HCT116 (cell line): Measurements from ENCODE around the gene PKNOX2. TPM values are rescaled to one million over a fixed set of nuclear protein-coding genes. Genes with fewer than 3 reads are reported as not detected.

Experiments used
- ATAC-seq: fragments of 200-7000 bp; cut with Tn5 transposase; 2 replicates; pipeline ENCODE4 v1.9.1; 2020; ENCODE audit warnings: mild to moderate bottlenecking, moderate library complexity
- BruUV-seq: library from RNA; stranded (reverse); fragments of 400-500 nt; replicated peaks from 2 replicates; lab custom pipeline; 2021; lab: Mats Ljungman, UMichigan
- CTCF ChIA-PET: fragments of 300-600 bp; sonication (Branson Sonifier 250); formaldehyde crosslinking; loops from one replicate; lab custom pipeline; 2021; ENCODE audit warnings: antibody characterized with exemption; lab: Charles Lee
- POLR2A ChIA-PET: fragments of 300-600, 350-600 bp; sonication (Branson Sonifier 250); formaldehyde crosslinking; loops from one replicate; lab custom pipeline; 2021; ENCODE audit warnings: antibody characterized with exemption; lab: Charles Lee
- RAD21 ChIA-PET, 2 experiments: fragments of 300-600 bp; sonication (Branson Sonifier 250); formaldehyde crosslinking; loops; one replicate each; lab custom pipeline; 2023; ENCODE audit warnings: low total read pairs in 2 of 2; ENCODE audit not compliant: uncharacterized antibody in 2 of 2, unreplicated experiment in 2 of 2, low non-redundant PET in 1 of 2; lab: Charles Lee
- DNase-seq: peaks from one replicate; pipeline ENCODE4 v3.0.0-alpha.2; 2010; ENCODE audit warnings: low read depth, low spot score
- H2AFZ ChIP-seq: fragments of 200-600 bp; shearing (Covaris generic), sonication (generic); 2 replicates; pipeline ENCODE4 v1.6.1; 2017; ENCODE audit warnings: low read depth, mixed run types, mixed read lengths, antibody characterized with exemption, low read length; ENCODE audit not compliant: poor library complexity, severe bottlenecking
- H3K27ac ChIP-seq: 2 replicates; pipeline ENCODE4 v1.5.1; 2012; ENCODE audit warnings: low read depth, low read length
- H3K27me3 ChIP-seq: fragments of 200-600 bp; sonication (generic); 2 replicates; pipeline ENCODE4 v1.6.1; 2016; ENCODE audit warnings: mixed run types, low read length, mixed read lengths; ENCODE audit not compliant: insufficient read depth
- H3K36me3 ChIP-seq, 2 experiments: fragments of 200-500 bp in 1 of 2; fragments of 200-600 bp in 1 of 2; sonication (Bioruptor generic) in 1 of 2; sonication (generic) in 1 of 2; 2 replicates each; pipeline versions ENCODE4 v1.5.1 to v1.6.1; 2014 to 2016; ENCODE audit warnings: low read length in 2 of 2, inconsistent platforms in 1 of 2, mixed read lengths in 1 of 2, mixed run types in 1 of 2; ENCODE audit not compliant: insufficient read depth in 2 of 2, control insufficient read depth in 1 of 2
- H3K4me1 ChIP-seq, 2 experiments: fragments of 200-600 bp in 1 of 2; sonication (generic) in 1 of 2; 2 replicates each; pipeline versions ENCODE4 v1.5.1 to v1.6.1; 2012 to 2017; ENCODE audit warnings: low read length in 2 of 2, inconsistent platforms in 1 of 2, mild to moderate bottlenecking in 1 of 2, mixed read lengths in 1 of 2, mixed run types in 1 of 2, moderate library complexity in 1 of 2; ENCODE audit not compliant: insufficient read depth in 2 of 2, control insufficient read depth in 1 of 2
- H3K4me2 ChIP-seq: fragments of 200-600 bp; sonication (generic); 2 replicates; pipeline ENCODE4 v1.6.1; 2017; ENCODE audit warnings: mixed run types, low read length, mixed read lengths
- H3K4me3 ChIP-seq, 2 experiments: fragments of 200-600 bp in 1 of 2; sonication (generic) in 1 of 2; replicated peaks in 1 of 2; 2 replicates each; pipeline ENCODE4 v1.5.1; 2011 to 2016; ENCODE audit warnings: low read length in 2 of 2, control low read depth in 1 of 2, low read depth in 1 of 2, mild to moderate bottlenecking in 1 of 2, mixed read lengths in 1 of 2, mixed run types in 1 of 2
- H3K79me2 ChIP-seq: fragments of 200-600 bp; sonication (generic); 2 replicates; pipeline ENCODE4 v1.6.1; 2017; ENCODE audit warnings: mild to moderate bottlenecking, mixed run types, low read length, moderate library complexity, mixed read lengths; ENCODE audit not compliant: insufficient read depth
- H3K9ac ChIP-seq: fragments of 200-600 bp; sonication (generic); 2 replicates; pipeline ENCODE4 v1.6.1; 2016; ENCODE audit warnings: low read length, mixed read lengths
- H3K9me2 ChIP-seq: fragments of 200-600 bp; sonication (generic), shearing (Covaris generic); 2 replicates; pipeline ENCODE4 v1.6.1; 2017; ENCODE audit warnings: mixed run types, mild to moderate bottlenecking, moderate library complexity; ENCODE audit not compliant: insufficient read depth
- H3K9me3 ChIP-seq, 2 experiments: fragments of 200-500 bp in 1 of 2; fragments of 200-600 bp in 1 of 2; sonication (Bioruptor generic) in 1 of 2; sonication (generic) in 1 of 2; 2 replicates each; pipeline ENCODE4 v1.6.1; 2014 to 2017; ENCODE audit warnings: low read length in 2 of 2, mixed read lengths in 2 of 2, inconsistent platforms in 1 of 2, low read depth in 1 of 2, mild to moderate bottlenecking in 1 of 2, mixed run types in 1 of 2, moderate library complexity in 1 of 2; ENCODE audit not compliant: control insufficient read depth in 1 of 2, insufficient read depth in 1 of 2
- H4K20me1 ChIP-seq: fragments of 200-600 bp; sonication (generic), shearing (Covaris generic); 2 replicates; pipeline ENCODE4 v1.6.1; 2017; ENCODE audit warnings: mixed run types, mild to moderate bottlenecking, moderate library complexity; ENCODE audit not compliant: insufficient read depth
- CTCF ChIP-seq, 3 experiments: fragments of 200-600 bp in 1 of 3; sonication (generic) in 1 of 3; IDR thresholded peaks in 2 of 3; conservative IDR thresholded peaks in 1 of 3; 2 replicates each; pipeline ENCODE4 v1.5.1; 2012 to 2017; ENCODE audit warnings: low read depth in 2 of 3, low read length in 2 of 3, antibody characterized with exemption in 1 of 3, borderline replicate concordance in 1 of 3, control low read depth in 1 of 3, mild to moderate bottlenecking in 1 of 3, mixed read lengths in 1 of 3, mixed run types in 1 of 3, moderate library complexity in 1 of 3; ENCODE audit not compliant: insufficient read depth in 1 of 3
- FOSL1 ChIP-seq: IDR thresholded peaks from 2 replicates; pipeline ENCODE4 v1.6.1; 2012; ENCODE audit warnings: low read depth
- ZBTB33 ChIP-seq: IDR thresholded peaks from 2 replicates; pipeline ENCODE4 v1.6.1; 2011; ENCODE audit warnings: mild to moderate bottlenecking, low read length, moderate library complexity; ENCODE audit not compliant: insufficient replicate concordance; ENCODE audit errors: extremely low read depth
- intact Hi-C: fragments of 100-400 bp; cut with micrococcal nuclease; formaldehyde crosslinking; loops from 2 replicates; pipeline ENCODE4 v1.10.0; 2022
- total RNA-seq: library from RNA; stranded (reverse); gene quantifications from one replicate; pipeline ENCODE4 v1.2.1, GENCODE V29; 2021; ENCODE audit not compliant: unreplicated experiment

Gene PKNOX2
- total RNA-seq, 1 experiment from 2014 or later, result 0.20 TPM

- ATAC-seq, result no peak
- no peak overlapping the region for H3K9ac ChIP-seq
- DNase-seq, result no peak
- H3K27me3 ChIP-seq, result no peaks in the 10 kb centered on the region
- no peaks in the 10 kb centered on the region for H3K79me2 ChIP-seq
- CTCF ChIA-PET, result no interaction called here
- H3K4me1 ChIP-seq, result no peaks in the 10 kb centered on the region
- BruUV-seq, result no TSS peak
- intact Hi-C loops, result no loop called here
- no peaks in the 10 kb centered on the region for H3K36me3 ChIP-seq
- no peaks in the 10 kb centered on the region for H3K9me3 ChIP-seq
- H3K4me2 ChIP-seq, result no peak overlapping the region
- no peak overlapping the region for H3K27ac ChIP-seq
- no peak overlapping the region for H3K4me3 ChIP-seq
- RAD21 ChIA-PET, result no interaction called here
- no peak for TF ChIP-seq FOSL1
- no peak for TF ChIP-seq CTCF (IDR thresholded peaks at IDR 0.05 in 2 of 3, conservative IDR thresholded peaks at IDR 0.05 in 1 of 3; ENCODE audit: borderline replicate concordance in 1 of 3, insufficient read depth in 1 of 3, low read depth in 2 of 3, low read length in 2 of 3)
- TF ChIP-seq ZBTB33, result no peak
- POLR2A ChIA-PET, result no interaction called here
- H3K9me2 ChIP-seq, result no peaks in the 10 kb centered on the region
- H2AFZ ChIP-seq, result no peak overlapping the region
- no peaks in the 10 kb centered on the region for H4K20me1 ChIP-seq
These were observed 317.0 kb downstream of the PKNOX2 start for GRCh38 chr11:125481531-125481930.

Other genes starting within 250 kb of the PKNOX2 start
- not detected for gene HEPN1, start 245.5 kb upstream of the PKNOX2 start, total RNA-seq
- gene HEPACAM, start 228.7 kb upstream of the PKNOX2 start, total RNA-seq, result not detected
- gene CCDC15, start 210.5 kb upstream of the PKNOX2 start, total RNA-seq, result 2.4 TPM
- 5.1 TPM for gene SLC37A2, start 101.4 kb upstream of the PKNOX2 start, total RNA-seq
- 17.9 TPM for gene TMEM218, start 53.1 kb upstream of the PKNOX2 start, total RNA-seq